ENCODE results near the gene CTDSPL. TPM values are rescaled to one million over a fixed set of nuclear protein-coding genes. Genes with fewer than 3 reads are reported as not detected.
A peak's percentile ranks its signal among the peaks of the same experiment; 100 is the strongest.

CTDSPL gene
- total and polyA plus RNA-seq, 10 of the 15 experiments (the other 5 are each of a cell fraction or from before 2014, with no cell fraction given), result 0.05 to 0.51 (median 0.18) TPM; not detected in 6

- Histone ChIP-seq H3K9me3 (replicated peaks; ENCODE audit: control insufficient read depth, insufficient read depth, low read length) (no peaks in the 10 kb centered on the region), H3K4me1 (ENCODE audit: control insufficient read depth, insufficient read depth, low read length) (peaks cover 17% of the 10 kb centered on the region), H3K27me3 (replicated peaks in 1 of 2; ENCODE audit: control insufficient read depth in 2 of 2, insufficient read depth in 2 of 2, low read length in 1 of 2) (no peaks in the 10 kb centered on the region), H3K9ac (ENCODE audit: control insufficient read depth, insufficient read depth, low read length) (peak overlapping the region; percentile 75), H3K79me2 (ENCODE audit: control insufficient read depth, insufficient read depth, low read length) (no peaks in the 10 kb centered on the region; the same call in 1 of the 2 replicates), H4K20me1 (ENCODE audit: control insufficient read depth, insufficient read depth) (no peaks in the 10 kb centered on the region), H3K4me3 (peak overlapping the region; percentile 65), H3K4me2 (ENCODE audit: control insufficient read depth, insufficient read depth) (peak overlapping the region; percentile 73), H2AFZ (ENCODE audit: control insufficient read depth, low read depth, low read length) (peak overlapping the region; percentile 84), H3K36me3 (ENCODE audit: control insufficient read depth in 2 of 2, insufficient read depth in 2 of 2, low read length in 1 of 2) (no peaks in the 10 kb centered on the region; a peak in 1 of 4 replicates), H3K27ac (ENCODE audit: control insufficient read depth, insufficient read depth) (peak overlapping the region; percentile 66)
- DNase-seq (ENCODE audit: low read depth, low spot score) (no peak), ATAC-seq (peak; percentile 72), FAIRE-seq (peak; percentile 49)
- ChIA-PET RAD21 (ENCODE audit: unreplicated experiment) (no interaction called here), POLR2A (interaction anchor here (0.6 kb wide), 1 partner anchor 18 kb away, joined by 4 read pairs; no protein-coding TSS in a partner anchor), SMC1A (ENCODE audit: uncharacterized antibody, unreplicated experiment) (interaction anchor here (1.0 kb wide), 1 partner anchor 19 kb away, joined by 3 read pairs; no protein-coding TSS in a partner anchor), CTCF (interaction anchor here (1.0 to 1.6 kb wide), 2 partner anchors 22 to 486 kb away, joined by 3 to 4 read pairs; no protein-coding TSS in a partner anchor)
- intact Hi-C loops (cut with micrococcal nuclease; ENCODE audit: unreplicated experiment) (no loop called here), in situ Hi-C loops (cut with MboI) (no loop called here)
- WGBS (ENCODE audit: insufficient coverage, insufficient replicate concordance, low lambda C conversion rate, missing lambda C conversion rate), result 5% methylated on average over 49 of the region's 49 CpGs
- TSS peak; percentile 82 for BruUV-seq (replicated peaks)
- TF ChIP-seq ZBTB33 (IDR thresholded peaks at IDR 0.05) (no peak), CBX3 (IDR thresholded peaks at IDR 0.05; ENCODE audit: borderline replicate concordance, low read depth) (no peak), SMARCA5 (IDR thresholded peaks at IDR 0.05) (peak; percentile 64; the same call in 1 of the 2 replicates), EGR1 (IDR thresholded peaks at IDR 0.05; ENCODE audit: borderline replicate concordance in 1 of 2, low read depth in 2 of 2, low read length in 2 of 2) (peak; percentile 67 to 97), MEF2B (IDR thresholded peaks at IDR 0.05; ENCODE audit: partially characterized antibody, poor library complexity, severe bottlenecking) (no peak), EP300 (IDR thresholded peaks at IDR 0.05; ENCODE audit: borderline replicate concordance in 1 of 2, control insufficient read depth in 1 of 2, low read depth in 2 of 2, low read length in 2 of 2) (0 out of 4 replicates have a peak, but pooled peaks of 1 of the 2 experiments have one; percentile 34), ELK1 (IDR thresholded peaks at IDR 0.05; ENCODE audit: low read depth, low read length) (peak; percentile 66; the same call in 1 of the 2 replicates), RAD51 (IDR thresholded peaks at IDR 0.05) (peak; percentile 33; the same call in 1 of the 2 replicates), SREBF2 (IDR thresholded peaks at IDR 0.05; ENCODE audit: low read length) (no peak), DPF2 (IDR thresholded peaks at IDR 0.05) (peak; percentile 73; the same call in 1 of the 2 replicates), ZNF24 (IDR thresholded peaks at IDR 0.05) (no peak), IKZF2 (IDR thresholded peaks at IDR 0.05) (peak; percentile 62; a peak in 3 of 4 replicates), TCF12 (IDR thresholded peaks at IDR 0.05; ENCODE audit: low read depth, low read length) (0 out of 2 replicates have a peak, but pooled peaks have one; percentile 28), E2F4 (IDR thresholded peaks at IDR 0.05; ENCODE audit: low read depth, low read length) (no peak), GATAD2B (conservative IDR thresholded peaks at IDR 0.05; ENCODE audit: low read depth) (peak; percentile 87), RBBP5 (conservative IDR thresholded peaks at IDR 0.05) (no peak), HDAC2 (IDR thresholded peaks at IDR 0.05) (no peak), BRCA1 (IDR thresholded peaks at IDR 0.05; ENCODE audit: low read depth, low read length) (no peak), ZZZ3 (IDR thresholded peaks at IDR 0.05; ENCODE audit: control insufficient read depth, insufficient read length, low read depth) (no peak), SPI1 (IDR thresholded peaks at IDR 0.05; ENCODE audit: borderline replicate concordance, insufficient read depth, low read depth, low read length) (peak; percentile 29; the same call in 1 of the 2 replicates)
Measured at GRCh38 chr3:37993820-37994638, 132.3 kb downstream of the CTDSPL start.

Data from GM12878 (cell line).